ENCODE data around the gene PFKFB3.

PFKFB3 gene

GRCh38 chr10:6249698-6250097 is 47.0 kb downstream of the PFKFB3 start:
- TF ChIP-seq CTCF (IDR thresholded peaks at IDR 0.05; ENCODE audit: extremely low read depth, missing control alignments), result no peak

GRCh38 chr10:6250745-6251144 is 48.0 kb downstream of the PFKFB3 start:
- TF ChIP-seq CTCF (IDR thresholded peaks at IDR 0.05; ENCODE audit: extremely low read depth, missing control alignments), result no peak

More at GRCh38 chr10:6249698-6250097, 47.0 kb downstream of the PFKFB3 start:
- DNase-seq (ENCODE audit: low spot score), result no peak

GRCh38 chr10:6254201-6254600 is 51.5 kb downstream of the PFKFB3 start:
- no peak for TF ChIP-seq CTCF (IDR thresholded peaks at IDR 0.05; ENCODE audit: extremely low read depth, missing control alignments)
- no peak for DNase-seq (ENCODE audit: low spot score)

More at GRCh38 chr10:6250745-6251144, 48.0 kb downstream of the PFKFB3 start:
- no peak for DNase-seq (ENCODE audit: low spot score)

GRCh38 chr10:6255548-6256061 is 52.9 kb downstream of the PFKFB3 start:
- no peak for DNase-seq (ENCODE audit: low spot score)
- TF ChIP-seq CTCF (IDR thresholded peaks at IDR 0.05; ENCODE audit: extremely low read depth, missing control alignments), result no peak

- TF ChIP-seq CTCF (IDR thresholded peaks at IDR 0.05; ENCODE audit: extremely low read depth, missing control alignments), result no peak
- DNase-seq (ENCODE audit: low spot score), result no peak
Observed at GRCh38 chr10:6256439-6256838, 53.7 kb downstream of the PFKFB3 start.

- no peak for TF ChIP-seq CTCF (IDR thresholded peaks at IDR 0.05; ENCODE audit: extremely low read depth, missing control alignments)
- DNase-seq (ENCODE audit: low spot score), result no peak
Observed at GRCh38 chr10:6259153-6259552, 56.4 kb downstream of the PFKFB3 start.

GRCh38 chr10:6260843-6261242 is 58.1 kb downstream of the PFKFB3 start:
- TF ChIP-seq CTCF (IDR thresholded peaks at IDR 0.05; ENCODE audit: extremely low read depth, missing control alignments), result no peak

More at GRCh38 chr10:6260843-6261242, 58.1 kb downstream of the PFKFB3 start:
- no peak for DNase-seq (ENCODE audit: low spot score)

All from GM20000 (cell line).